ENCODE measurements around the gene EGFL7.
A peak's percentile ranks its signal among the peaks of the same experiment; 100 is the strongest.
"Not testable (repeated sequence)": the region's sequence is repeated elsewhere in the genome, so short reads cannot be mapped to it uniquely, and the experiment has no call there.

The EGFL7 gene

GRCh38 chr9:136700959-136701667 is 38.4 kb downstream of the EGFL7 start:
- no peak for DNase-seq

GRCh38 chr9:136701668-136702053 is 38.9 kb downstream of the EGFL7 start:
- no peak for DNase-seq

GRCh38 chr9:136703276-136703860 is 40.7 kb downstream of the EGFL7 start:
- DNase-seq, result no peak

- DNase-seq, result not testable (repeated sequence)
Observed at GRCh38 chr9:136704741-136705140, 42.0 kb downstream of the EGFL7 start.

- DNase-seq, result no peak
Observed at GRCh38 chr9:136705564-136705963, 42.8 kb downstream of the EGFL7 start.

- DNase-seq, result no peak
Observed at GRCh38 chr9:136707011-136707410, 44.3 kb downstream of the EGFL7 start.

GRCh38 chr9:136707849-136708517 is 45.3 kb downstream of the EGFL7 start:
- no peak for DNase-seq

- no peak for DNase-seq
Observed at GRCh38 chr9:136709454-136710109, 46.9 kb downstream of the EGFL7 start.

GRCh38 chr9:136710543-136710942 is 47.8 kb downstream of the EGFL7 start:
- no peak for DNase-seq

- peak; percentile 30 for DNase-seq
Observed at GRCh38 chr9:136711219-136711648, 48.5 kb downstream of the EGFL7 start.

GRCh38 chr9:136711751-136712689 is 49.3 kb downstream of the EGFL7 start, which contains the start of gene DIPK1B:
Gene DIPK1B (plus strand): TSS chr9:136712572. CDS start chr9:136712666, 94 bp downstream.
- DNase-seq, result no peak

GRCh38 chr9:136712690-136713544 is 50.2 kb downstream of the EGFL7 start:
- no peak for DNase-seq

GRCh38 chr9:136713550-136713949 is 50.8 kb downstream of the EGFL7 start:
- DNase-seq, result no peak

GRCh38 chr9:136714096-136714892 is 51.6 kb downstream of the EGFL7 start:
- no peak for DNase-seq

GRCh38 chr9:136714893-136715274 is 52.2 kb downstream of the EGFL7 start:
- DNase-seq, result no peak

GRCh38 chr9:136717399-136717798 is 54.7 kb downstream of the EGFL7 start:
- no peak for DNase-seq

- DNase-seq, result no peak
Observed at GRCh38 chr9:136718345-136719194, 55.9 kb downstream of the EGFL7 start.

- DNase-seq, result no peak
Observed at GRCh38 chr9:136719195-136719880, 56.6 kb downstream of the EGFL7 start.
